Gastrocnemius medialis (tissue), 4 donors: ENCODE results near the gene MARCHF10. TPM values are rescaled to one million over a fixed set of nuclear protein-coding genes. Genes with fewer than 3 reads are reported as not detected.

Experiments used
- ATAC-seq, 2 donors: fragments of 150-250 bp; one replicate each; pipeline ENCODE4 v1.9.1; 2016
- DNase-seq, 2 donors: peaks; one replicate each; pipeline ENCODE4 v3.0.0-alpha.2; 2019
- H3K27ac ChIP-seq, 4 donors: fragments of 200-600 bp; sonication (generic); 1 replicate in 1 of 4; 2 replicates in 3 of 4; pipeline ENCODE4 v1.5.1; 2016 to 2018; ENCODE audit warnings: mild to moderate bottlenecking in 2 of 4, moderate library complexity in 1 of 4
- H3K27me3 ChIP-seq, 3 donors: fragments of 200-600 bp; sonication (generic) in 2 of 3; 1 replicate in 1 of 3; 2 replicates in 2 of 3; pipeline versions ENCODE4 v1.5.1 to v1.6.0; 2016 to 2019; ENCODE audit warnings: mild to moderate bottlenecking in 1 of 3, moderate library complexity in 1 of 3
- H3K36me3 ChIP-seq, 2 donors: fragments of 200-600 bp; sonication (generic) in 1 of 2; one replicate each; pipeline ENCODE4 v1.5.1; 2017 to 2018
- H3K4me1 ChIP-seq, 2 donors: fragments of 200-600 bp; sonication (generic) in 1 of 2; one replicate each; pipeline ENCODE4 v1.5.1; 2016 to 2017; ENCODE audit warnings: mild to moderate bottlenecking in 2 of 2
- H3K4me3 ChIP-seq, 4 donors: fragments of 200-600 bp; sonication (generic) in 3 of 4; 1 replicate in 1 of 4; 2 replicates in 3 of 4; pipeline ENCODE4 v1.5.1; 2016 to 2019; ENCODE audit warnings: mild to moderate bottlenecking in 2 of 4
- H3K9me3 ChIP-seq, 3 donors: fragments of 200-600 bp; sonication (generic) in 2 of 3; 1 replicate in 1 of 3; 2 replicates in 2 of 3; pipeline ENCODE4 v1.5.1; 2016 to 2019
- CTCF ChIP-seq, 5 experiments: fragments of 450-650 bp in 3 of 5; fragments of 200-600 bp in 2 of 5; sonication (generic) in 2 of 5; IDR thresholded peaks in 4 of 5; conservative IDR thresholded peaks in 1 of 5; 1 replicate in 4 of 5; 2 replicates in 1 of 5; pipeline ENCODE4 v1.5.1; 2016 to 2019; ENCODE audit warnings: antibody characterized with exemption in 5 of 5, mild to moderate bottlenecking in 3 of 5, moderate library complexity in 3 of 5
- POLR2A ChIP-seq, 2 donors: fragments of 450-650 bp; IDR thresholded peaks; one replicate each; pipeline ENCODE4 v1.6.1; 2017; ENCODE audit warnings: antibody characterized with exemption in 2 of 2, mild to moderate bottlenecking in 2 of 2, moderate library complexity in 2 of 2
- in situ Hi-C, 4 donors: fragments of 200-750 bp; cut with MboI; loops; one replicate each; pipeline versions ENCODE4 v1.15.0 to v1.8.0; 2017; ENCODE audit warnings: low sequenced_read_pairs in 4 of 4
- intact Hi-C: fragments of 100-400 bp; cut with DNase I; formaldehyde crosslinking; loops from one replicate; pipeline ENCODE4 v1.15.1; 2023; ENCODE audit warnings: low total_unique reads
- total RNA-seq, 4 donors: library from RNA; depleted of rRNA; stranded (reverse); fragments of >200 nt; gene quantifications; one replicate each; pipeline versions ENCODE4 v1.1.0 to v1.2.3, GENCODE V29; 2016

MARCHF10 gene
- total RNA-seq, 4 donors from 2014 or later: not detected

- Histone ChIP-seq H3K36me3 (no peaks in the 10 kb centered on the region), H3K4me1 (no peaks in the 10 kb centered on the region), H3K4me3 (no peak overlapping the region), H3K27ac (no peak overlapping the region), H3K27me3 (no peaks in the 10 kb centered on the region), H3K9me3 (no peaks in the 10 kb centered on the region)
- intact Hi-C loops: no loop called here
- DNase-seq (no peak), ATAC-seq (no peak)
- in situ Hi-C loops: no loop called here
- TF ChIP-seq CTCF (IDR thresholded peaks at IDR 0.05 in 4 of 5, conservative IDR thresholded peaks at IDR 0.05 in 1 of 5) (no peak), POLR2A (IDR thresholded peaks at IDR 0.05) (no peak)
Measured at GRCh38 chr17:62738281-62738680, 69.8 kb downstream of the MARCHF10 start.

GRCh38 chr17:62737513-62737912 lies 70.6 kb downstream of the MARCHF10 start:
- Histone ChIP-seq H3K27me3 (no peaks in the 10 kb centered on the region), H3K4me3 (no peak overlapping the region), H3K36me3 (no peaks in the 10 kb centered on the region), H3K4me1 (no peaks in the 10 kb centered on the region), H3K9me3 (no peaks in the 10 kb centered on the region), H3K27ac (no peak overlapping the region)
- in situ Hi-C loops (no loop called here), intact Hi-C loops (no loop called here)
- no peak for DNase-seq
- TF ChIP-seq POLR2A (IDR thresholded peaks at IDR 0.05) (no peak), CTCF (IDR thresholded peaks at IDR 0.05 in 4 of 5, conservative IDR thresholded peaks at IDR 0.05 in 1 of 5) (no peak)
- ATAC-seq: no peak

- in situ Hi-C loops: no loop called here
- Histone ChIP-seq H3K27ac (no peak overlapping the region), H3K27me3 (no peaks in the 10 kb centered on the region), H3K4me1 (no peaks in the 10 kb centered on the region), H3K36me3 (no peaks in the 10 kb centered on the region), H3K9me3 (no peaks in the 10 kb centered on the region), H3K4me3 (no peak overlapping the region)
- TF ChIP-seq CTCF (IDR thresholded peaks at IDR 0.05 in 4 of 5, conservative IDR thresholded peaks at IDR 0.05 in 1 of 5): no peak
- no peak for TF ChIP-seq POLR2A (IDR thresholded peaks at IDR 0.05)
- DNase-seq: no peak
- intact Hi-C loops: no loop called here
- no peak for ATAC-seq
Measured at GRCh38 chr17:62735044-62735651, 73.0 kb downstream of the MARCHF10 start.

- Histone ChIP-seq H3K4me1 (no peaks in the 10 kb centered on the region), H3K4me3 (no peak overlapping the region), H3K9me3 (no peaks in the 10 kb centered on the region), H3K27me3 (no peaks in the 10 kb centered on the region), H3K27ac (no peak overlapping the region), H3K36me3 (no peaks in the 10 kb centered on the region)
- DNase-seq (no peak), ATAC-seq (no peak)
- intact Hi-C loops (no loop called here), in situ Hi-C loops (no loop called here)
- no peak for TF ChIP-seq CTCF (IDR thresholded peaks at IDR 0.05 in 4 of 5, conservative IDR thresholded peaks at IDR 0.05 in 1 of 5)
- TF ChIP-seq POLR2A (IDR thresholded peaks at IDR 0.05): no peak
Measured at GRCh38 chr17:62732125-62732524, 76.0 kb downstream of the MARCHF10 start.
